GM04503 (cell line): Measurements from ENCODE around the gene COPG2.

Source experiments
- DNase-seq: peaks from one replicate; pipeline ENCODE4 v3.0.0-alpha.2; 2012; ENCODE audit warnings: low read depth

Gene COPG2

GRCh38 chr7:130500463-130500862 lies 168.1 kb downstream of the COPG2 start:
- DNase-seq: no peak

GRCh38 chr7:130494431-130494858 lies 174.1 kb downstream of the COPG2 start:
- DNase-seq: no peak

- no peak for DNase-seq
Measured at GRCh38 chr7:130493275-130493873, 175.2 kb downstream of the COPG2 start.

GRCh38 chr7:130492523-130493274 lies 175.8 kb downstream of the COPG2 start:
- no peak for DNase-seq

- DNase-seq: no peak
Measured at GRCh38 chr7:130491841-130492522, 176.6 kb downstream of the COPG2 start, which contains the start of gene MEST. TSS of gene MEST (plus strand) at chr7:130492085. CDS start at chr7:130492314, 229 bp downstream.

- DNase-seq: no peak
Measured at GRCh38 chr7:130490888-130491804, 177.4 kb downstream of the COPG2 start.

GRCh38 chr7:130490311-130490791 lies 178.2 kb downstream of the COPG2 start:
- DNase-seq: no peak

- DNase-seq: no peak
Measured at GRCh38 chr7:130489140-130489983, 179.2 kb downstream of the COPG2 start.

- DNase-seq: no peak
Measured at GRCh38 chr7:130488392-130489139, 180.0 kb downstream of the COPG2 start.

GRCh38 chr7:130486954-130487436 lies 181.6 kb downstream of the COPG2 start:
- DNase-seq: no peak

GRCh38 chr7:130486114-130486953 lies 182.2 kb downstream of the COPG2 start:
- no peak for DNase-seq

- no peak for DNase-seq
Measured at GRCh38 chr7:130485734-130486113, 182.8 kb downstream of the COPG2 start.

GRCh38 chr7:130483031-130483430 lies 185.5 kb downstream of the COPG2 start:
- no peak for DNase-seq

- DNase-seq: no peak
Measured at GRCh38 chr7:130481898-130482297, 186.7 kb downstream of the COPG2 start.

GRCh38 chr7:130479716-130480400 lies 188.7 kb downstream of the COPG2 start:
- DNase-seq: no peak

GRCh38 chr7:130478991-130479390 lies 189.6 kb downstream of the COPG2 start:
- no peak for DNase-seq

GRCh38 chr7:130476297-130477150 lies 192.0 kb downstream of the COPG2 start:
- no peak for DNase-seq
